ENCODE data around the gene PRKAR2B.

The PRKAR2B gene

GRCh38 chr7:107012691-107013090, 31.8 kb upstream of the PRKAR2B start:
- no peak overlapping the region for H3K4me3 ChIP-seq (replicated peaks; ENCODE audit: low read depth, low read length)
- TF ChIP-seq, protein P1, sequence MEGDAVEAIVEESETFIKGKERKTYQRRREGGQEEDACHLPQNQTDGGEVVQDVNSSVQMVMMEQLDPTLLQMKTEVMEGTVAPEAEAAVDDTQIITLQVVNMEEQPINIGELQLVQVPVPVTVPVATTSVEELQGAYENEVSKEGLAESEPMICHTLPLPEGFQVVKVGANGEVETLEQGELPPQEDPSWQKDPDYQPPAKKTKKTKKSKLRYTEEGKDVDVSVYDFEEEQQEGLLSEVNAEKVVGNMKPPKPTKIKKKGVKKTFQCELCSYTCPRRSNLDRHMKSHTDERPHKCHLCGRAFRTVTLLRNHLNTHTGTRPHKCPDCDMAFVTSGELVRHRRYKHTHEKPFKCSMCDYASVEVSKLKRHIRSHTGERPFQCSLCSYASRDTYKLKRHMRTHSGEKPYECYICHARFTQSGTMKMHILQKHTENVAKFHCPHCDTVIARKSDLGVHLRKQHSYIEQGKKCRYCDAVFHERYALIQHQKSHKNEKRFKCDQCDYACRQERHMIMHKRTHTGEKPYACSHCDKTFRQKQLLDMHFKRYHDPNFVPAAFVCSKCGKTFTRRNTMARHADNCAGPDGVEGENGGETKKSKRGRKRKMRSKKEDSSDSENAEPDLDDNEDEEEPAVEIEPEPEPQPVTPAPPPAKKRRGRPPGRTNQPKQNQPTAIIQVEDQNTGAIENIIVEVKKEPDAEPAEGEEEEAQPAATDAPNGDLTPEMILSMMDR (IDR thresholded peaks at IDR 0.05; ENCODE audit: insufficient read depth, low read length, poor library complexity, severe bottlenecking): no peak
- H3K27me3 ChIP-seq (replicated peaks; ENCODE audit: control insufficient read depth, insufficient read depth, low read length): no peaks in the 10 kb centered on the region; the same call in 1 of the 2 replicates
- H3K36me3 ChIP-seq (ENCODE audit: control insufficient read depth, insufficient read depth, low read length): no peaks in the 10 kb centered on the region
- DNase-seq (ENCODE audit: extremely low read depth, insufficient read length): no peak

DNA sequence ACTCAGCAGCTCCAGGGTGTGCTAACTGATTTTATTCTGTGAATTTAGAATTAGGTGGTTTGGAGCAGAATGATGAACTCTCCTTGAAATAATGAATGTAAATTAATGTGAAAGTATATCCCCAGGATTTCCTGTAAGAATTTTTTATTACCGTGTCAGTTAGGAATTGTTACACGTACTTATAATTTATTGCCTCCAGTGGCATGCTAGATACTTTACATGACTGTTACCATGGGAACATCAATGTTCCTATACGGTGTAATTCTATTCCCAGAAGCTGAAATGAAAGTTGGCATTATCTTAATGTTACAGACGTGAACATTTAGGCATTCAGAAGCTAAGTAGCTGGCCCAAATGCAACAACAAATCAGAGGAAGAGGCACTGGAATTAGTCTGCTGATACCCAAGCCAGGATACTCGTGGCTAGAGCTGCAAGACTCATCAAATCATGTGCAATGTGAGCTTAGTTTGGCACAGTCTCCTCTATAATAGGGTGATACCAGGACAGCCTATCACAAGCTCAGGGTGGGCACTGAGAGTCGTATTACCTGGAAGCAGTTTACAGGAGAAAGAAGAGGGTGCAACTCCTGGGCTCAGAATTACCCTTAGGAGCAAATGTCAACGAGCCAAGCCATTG, 30.0 kb upstream of the PRKAR2B start:
- DNase-seq (ENCODE audit: extremely low read depth, insufficient read length): no peak
- Histone ChIP-seq H3K27me3 (replicated peaks; ENCODE audit: control insufficient read depth, insufficient read depth, low read length) (no peaks in the 10 kb centered on the region; the same call in 1 of the 2 replicates), H3K36me3 (ENCODE audit: control insufficient read depth, insufficient read depth, low read length) (no peaks in the 10 kb centered on the region), H3K4me3 (replicated peaks; ENCODE audit: low read depth, low read length) (no peak overlapping the region)
- TF ChIP-seq, protein P1 (IDR thresholded peaks at IDR 0.05; ENCODE audit: insufficient read depth, low read length, poor library complexity, severe bottlenecking): no peak

- TF ChIP-seq, protein P1 (IDR thresholded peaks at IDR 0.05; ENCODE audit: insufficient read depth, low read length, poor library complexity, severe bottlenecking): no peak
- H3K4me3 ChIP-seq (replicated peaks; ENCODE audit: low read depth, low read length): no peak overlapping the region
- DNase-seq (ENCODE audit: extremely low read depth, insufficient read length): no peak
- no peaks in the 10 kb centered on the region; the same call in 1 of the 2 replicates for H3K27me3 ChIP-seq (replicated peaks; ENCODE audit: control insufficient read depth, insufficient read depth, low read length)
- H3K36me3 ChIP-seq (ENCODE audit: control insufficient read depth, insufficient read depth, low read length): no peaks in the 10 kb centered on the region
Measured at GRCh38 chr7:107016312-107016711, 28.2 kb upstream of the PRKAR2B start.

GRCh38 chr7:107017965-107018719, 26.4 kb upstream of the PRKAR2B start:
- H3K4me3 ChIP-seq (replicated peaks; ENCODE audit: low read depth, low read length): no peak overlapping the region
- TF ChIP-seq, protein P1 (IDR thresholded peaks at IDR 0.05; ENCODE audit: insufficient read depth, low read length, poor library complexity, severe bottlenecking): no peak
- H3K36me3 ChIP-seq (ENCODE audit: control insufficient read depth, insufficient read depth, low read length): no peaks in the 10 kb centered on the region
- no peaks in the 10 kb centered on the region; the same call in 1 of the 2 replicates for H3K27me3 ChIP-seq (replicated peaks; ENCODE audit: control insufficient read depth, insufficient read depth, low read length)
- no peak for DNase-seq (ENCODE audit: extremely low read depth, insufficient read length)

GRCh38 chr7:107020400-107020799, 24.1 kb upstream of the PRKAR2B start:
- Histone ChIP-seq H3K4me3 (replicated peaks; ENCODE audit: low read depth, low read length) (no peak overlapping the region), H3K36me3 (ENCODE audit: control insufficient read depth, insufficient read depth, low read length) (no peaks in the 10 kb centered on the region), H3K27me3 (replicated peaks; ENCODE audit: control insufficient read depth, insufficient read depth, low read length) (no peaks in the 10 kb centered on the region; the same call in 1 of the 2 replicates)
- no peak for DNase-seq (ENCODE audit: extremely low read depth, insufficient read length)
- TF ChIP-seq, protein P1 (IDR thresholded peaks at IDR 0.05; ENCODE audit: insufficient read depth, low read length, poor library complexity, severe bottlenecking): no peak
